Measurements from ENCODE around the gene GMCL2.

Gene GMCL2

GRCh38 chr5:178196986-178197385 is 9.8 kb upstream of the GMCL2 start:
- Histone ChIP-seq H3K27ac (ENCODE audit: low read depth, low read length) (no peak overlapping the region), H3K79me2 (ENCODE audit: control insufficient read depth, low read length) (no peaks in the 10 kb centered on the region), H3K4me1 (ENCODE audit: control insufficient read depth, low read length) (peaks cover 4% of the 10 kb centered on the region; the same call in 1 of the 2 replicates), H3F3A (ENCODE audit: control insufficient read depth, insufficient read depth) (no peaks in the 10 kb centered on the region; the same call in 1 of the 2 replicates), H4K20me1 (ENCODE audit: control insufficient read depth, insufficient read depth, low read depth, low read length) (no peaks in the 10 kb centered on the region), H3K27me3 (ENCODE audit: control insufficient read depth, low read length) (peaks cover 24% of the 10 kb centered on the region), H3K9me2 (replicated peaks; ENCODE audit: control insufficient read depth, low read length) (no peaks in the 10 kb centered on the region), H3K36me3 (ENCODE audit: control insufficient read depth, low read length) (no peaks in the 10 kb centered on the region), H3K4me3 (ENCODE audit: low read length) (no peak overlapping the region), H3K9me3 (ENCODE audit: control insufficient read depth, insufficient read depth, low read length) (no peaks in the 10 kb centered on the region), H3K4me2 (ENCODE audit: low read length) (no peak overlapping the region)
- TF ChIP-seq CTCF (IDR thresholded peaks at IDR 0.05; ENCODE audit: low read depth, low read length, poor library complexity, severe bottlenecking) (peak; percentile 45), EZH2phosphoT487 (IDR thresholded peaks at IDR 0.05; ENCODE audit: borderline replicate concordance, low read length) (no peak)

GRCh38 chr5:178196281-178196812 is 9.2 kb upstream of the GMCL2 start:
- TF ChIP-seq CTCF (IDR thresholded peaks at IDR 0.05; ENCODE audit: low read depth, low read length, poor library complexity, severe bottlenecking) (no peak), EZH2phosphoT487 (IDR thresholded peaks at IDR 0.05; ENCODE audit: borderline replicate concordance, low read length) (no peak)

GRCh38 chr5:178194026-178194425 is 6.9 kb upstream of the GMCL2 start:
- H3K9me3 ChIP-seq (ENCODE audit: control insufficient read depth, insufficient read depth, low read length) = no peaks in the 10 kb centered on the region
- H3K27me3 ChIP-seq (ENCODE audit: control insufficient read depth, low read length) = peaks cover 28% of the 10 kb centered on the region
- H4K20me1 ChIP-seq (ENCODE audit: control insufficient read depth, insufficient read depth, low read depth, low read length) = no peaks in the 10 kb centered on the region
- H3F3A ChIP-seq (ENCODE audit: control insufficient read depth, insufficient read depth) = no peaks in the 10 kb centered on the region
- H3K4me1 ChIP-seq (ENCODE audit: control insufficient read depth, low read length) = peaks cover 4% of the 10 kb centered on the region; the same call in 1 of the 2 replicates
- TF ChIP-seq CTCF (IDR thresholded peaks at IDR 0.05; ENCODE audit: low read depth, low read length, poor library complexity, severe bottlenecking) = no peak
- no peak for TF ChIP-seq EZH2phosphoT487 (IDR thresholded peaks at IDR 0.05; ENCODE audit: borderline replicate concordance, low read length)
- no peak overlapping the region for H3K4me3 ChIP-seq (ENCODE audit: low read length)
- H3K27ac ChIP-seq (ENCODE audit: low read depth, low read length) = no peak overlapping the region
- H3K79me2 ChIP-seq (ENCODE audit: control insufficient read depth, low read length) = no peaks in the 10 kb centered on the region
- H3K36me3 ChIP-seq (ENCODE audit: control insufficient read depth, low read length) = no peaks in the 10 kb centered on the region
- no peak overlapping the region for H3K4me2 ChIP-seq (ENCODE audit: low read length)
- H3K9me2 ChIP-seq (replicated peaks; ENCODE audit: control insufficient read depth, low read length) = no peaks in the 10 kb centered on the region

More at GRCh38 chr5:178196281-178196812, 9.2 kb upstream of the GMCL2 start:
- no peaks in the 10 kb centered on the region for H3K79me2 ChIP-seq (ENCODE audit: control insufficient read depth, low read length)
- no peaks in the 10 kb centered on the region for H3K36me3 ChIP-seq (ENCODE audit: control insufficient read depth, low read length)
- no peak overlapping the region for H3K4me2 ChIP-seq (ENCODE audit: low read length)
- no peaks in the 10 kb centered on the region for H3K9me2 ChIP-seq (replicated peaks; ENCODE audit: control insufficient read depth, low read length)
- H3F3A ChIP-seq (ENCODE audit: control insufficient read depth, insufficient read depth) = no peaks in the 10 kb centered on the region; the same call in 1 of the 2 replicates
- no peaks in the 10 kb centered on the region for H4K20me1 ChIP-seq (ENCODE audit: control insufficient read depth, insufficient read depth, low read depth, low read length)
- peaks cover 24% of the 10 kb centered on the region for H3K27me3 ChIP-seq (ENCODE audit: control insufficient read depth, low read length)
- H3K9me3 ChIP-seq (ENCODE audit: control insufficient read depth, insufficient read depth, low read length) = no peaks in the 10 kb centered on the region
- peaks cover 4% of the 10 kb centered on the region; the same call in 1 of the 2 replicates for H3K4me1 ChIP-seq (ENCODE audit: control insufficient read depth, low read length)
- no peak overlapping the region for H3K27ac ChIP-seq (ENCODE audit: low read depth, low read length)
- H3K4me3 ChIP-seq (ENCODE audit: low read length) = no peak overlapping the region
